GM12873 (cell line): Measurements from ENCODE around the gene CDX2.

Experiments
- TF ChIP-seq, protein P1 (sequence below): IDR thresholded peaks from 2 replicates; pipeline ENCODE4 v1.5.1; 2012; ENCODE audit warnings: low read depth, mild to moderate bottlenecking, moderate library complexity, low read length, control low read depth; ENCODE audit not compliant: insufficient read depth; ENCODE audit errors: missing control alignments

CDX2 gene

GRCh38 chr13:27961227-27962085 is 7.7 kb downstream of the CDX2 start:
- TF ChIP-seq, protein P1, sequence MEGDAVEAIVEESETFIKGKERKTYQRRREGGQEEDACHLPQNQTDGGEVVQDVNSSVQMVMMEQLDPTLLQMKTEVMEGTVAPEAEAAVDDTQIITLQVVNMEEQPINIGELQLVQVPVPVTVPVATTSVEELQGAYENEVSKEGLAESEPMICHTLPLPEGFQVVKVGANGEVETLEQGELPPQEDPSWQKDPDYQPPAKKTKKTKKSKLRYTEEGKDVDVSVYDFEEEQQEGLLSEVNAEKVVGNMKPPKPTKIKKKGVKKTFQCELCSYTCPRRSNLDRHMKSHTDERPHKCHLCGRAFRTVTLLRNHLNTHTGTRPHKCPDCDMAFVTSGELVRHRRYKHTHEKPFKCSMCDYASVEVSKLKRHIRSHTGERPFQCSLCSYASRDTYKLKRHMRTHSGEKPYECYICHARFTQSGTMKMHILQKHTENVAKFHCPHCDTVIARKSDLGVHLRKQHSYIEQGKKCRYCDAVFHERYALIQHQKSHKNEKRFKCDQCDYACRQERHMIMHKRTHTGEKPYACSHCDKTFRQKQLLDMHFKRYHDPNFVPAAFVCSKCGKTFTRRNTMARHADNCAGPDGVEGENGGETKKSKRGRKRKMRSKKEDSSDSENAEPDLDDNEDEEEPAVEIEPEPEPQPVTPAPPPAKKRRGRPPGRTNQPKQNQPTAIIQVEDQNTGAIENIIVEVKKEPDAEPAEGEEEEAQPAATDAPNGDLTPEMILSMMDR = no peak

DNA sequence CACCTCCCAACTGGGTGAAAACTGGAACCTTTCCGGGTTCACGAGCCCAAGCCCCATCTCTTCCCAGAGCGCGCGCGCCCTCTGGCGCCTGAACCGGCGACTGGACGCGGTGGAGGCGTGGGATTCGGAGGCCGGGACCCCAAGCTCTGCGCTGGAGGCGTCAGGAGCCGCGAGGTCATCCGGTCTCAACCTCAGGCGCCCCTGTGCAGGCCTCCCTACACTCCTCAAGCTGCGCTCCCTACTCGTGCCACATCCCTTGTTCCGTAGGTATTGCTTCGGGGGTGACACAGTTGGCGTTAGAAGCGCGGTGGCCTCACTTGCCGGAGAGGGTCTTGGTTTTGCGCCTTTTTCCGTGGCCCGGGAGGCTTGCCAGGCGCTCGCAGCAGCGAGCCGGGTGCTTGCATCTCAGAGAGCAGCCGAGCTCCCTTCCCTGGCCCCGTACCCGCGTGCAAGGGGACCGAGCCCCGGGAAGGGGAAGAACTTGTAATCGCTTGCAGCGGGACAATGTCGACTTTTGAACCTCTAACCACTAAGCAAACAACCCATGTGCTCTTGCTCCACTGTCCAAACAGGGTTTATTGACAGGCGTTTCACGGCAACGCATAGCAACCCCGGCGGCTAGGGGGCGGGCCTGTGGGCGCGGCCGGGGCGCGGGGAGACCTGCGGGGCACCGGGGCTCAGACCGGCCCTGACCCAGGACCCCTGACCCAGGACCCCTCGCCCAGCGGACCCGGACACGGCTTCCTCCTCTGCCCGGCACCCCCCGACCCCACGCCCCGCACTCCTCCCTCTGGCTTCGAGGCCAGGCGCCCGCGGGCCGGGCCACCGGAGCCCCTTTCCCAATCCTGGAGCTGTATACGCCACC is 8.5 kb downstream of the CDX2 start:
- TF ChIP-seq, protein P1 = peak; percentile 59

GRCh38 chr13:27959976-27960361 is 9.1 kb downstream of the CDX2 start:
- TF ChIP-seq, protein P1 = no peak

DNA sequence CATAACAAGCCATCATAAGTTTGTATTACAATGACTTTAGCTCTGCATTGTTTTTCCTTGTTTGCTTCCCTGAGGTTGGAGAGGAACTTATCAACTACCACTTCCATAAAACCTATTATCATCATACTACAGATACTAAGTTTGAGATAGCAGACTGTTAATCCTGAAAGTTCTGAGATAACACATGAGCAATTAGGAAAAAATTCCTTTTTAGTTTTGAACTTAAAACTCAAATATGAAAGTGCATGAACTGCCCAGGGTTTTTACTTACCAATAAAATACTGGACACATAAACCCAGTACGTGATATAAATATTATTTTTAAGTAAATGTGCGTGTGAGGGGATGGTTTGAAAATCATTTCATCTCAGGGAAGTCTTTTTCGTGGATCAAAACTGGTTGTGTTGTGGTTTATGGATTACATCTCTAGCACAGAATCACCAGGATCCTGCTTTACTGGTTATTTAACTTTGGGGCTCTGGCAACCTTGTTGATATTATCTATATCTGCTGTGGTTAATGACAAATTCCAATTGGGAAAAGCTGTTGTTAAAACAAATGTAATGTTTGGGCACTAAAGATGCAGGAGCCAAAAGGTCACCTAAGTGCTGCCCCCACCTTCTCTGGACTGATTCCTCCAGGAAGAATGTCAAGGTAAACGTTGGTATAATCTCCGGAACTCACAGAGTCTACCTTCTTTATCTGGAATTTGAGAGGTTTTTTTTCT is 12.4 kb downstream of the CDX2 start:
- TF ChIP-seq, protein P1 = no peak

GRCh38 chr13:27955014-27955591 is 14.0 kb downstream of the CDX2 start:
- TF ChIP-seq, protein P1 = no peak

GRCh38 chr13:27954406-27954851 is 14.7 kb downstream of the CDX2 start:
- TF ChIP-seq, protein P1 = no peak
